ENCODE results near the gene PARM1.

- TF ChIP-seq CTCF (conservative IDR thresholded peaks at IDR 0.05 in 1 of 2, IDR thresholded peaks at IDR 0.05 in 1 of 2; ENCODE audit: extremely low read depth in 1 of 2, insufficient read depth in 1 of 2, low read depth in 1 of 2, low read length in 2 of 2), result no peak
- no peak for TF ChIP-seq EZH2 (IDR thresholded peaks at IDR 0.05; ENCODE audit: borderline replicate concordance, low read length)
These were observed 71.1 kb downstream of the PARM1 start for GRCh38 chr4:75003979-75004378.
